D721Med (cell line): ENCODE measurements around the gene PPP4R3B.
"Not testable (repeated sequence)": the region's sequence is repeated elsewhere in the genome, so short reads cannot be mapped to it uniquely, and the experiment has no call there.

Source experiments
- DNase-seq: peaks from one replicate; pipeline ENCODE4 v3.0.0; 2011; ENCODE audit warnings: low spot score; ENCODE audit not compliant: insufficient read length
- FAIRE-seq: peaks from 2 replicates; lab custom pipeline; 2011; peaks lifted over from hg19 to GRCh38; lab: Jason Lieb, UNC
- TF ChIP-seq, protein P1 (sequence below): IDR thresholded peaks from 2 replicates; pipeline ENCODE4 v1.5.1; 2012; ENCODE audit warnings: mild to moderate bottlenecking, control low read depth; ENCODE audit not compliant: insufficient read depth; ENCODE audit errors: missing control alignments

The PPP4R3B gene

DNA sequence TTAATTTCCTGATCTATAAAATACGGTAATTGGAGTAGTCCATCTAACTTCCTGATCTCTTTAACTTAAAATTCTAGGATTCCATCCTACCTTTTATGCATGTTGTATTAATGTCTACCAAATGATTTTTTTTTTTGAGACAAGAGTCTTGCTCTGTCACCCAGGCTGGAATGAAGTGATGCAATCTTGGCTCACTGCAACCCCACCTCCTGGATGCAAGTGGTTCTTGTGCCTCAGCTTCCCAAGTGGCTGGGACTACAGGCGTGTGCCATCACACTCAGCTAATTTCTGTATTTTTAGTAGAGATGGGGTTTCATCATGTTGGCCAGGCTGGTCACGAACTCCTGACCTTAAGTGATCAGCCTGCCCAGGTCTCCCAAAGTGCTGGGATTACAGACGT lies 50.1 kb downstream of the PPP4R3B start:
- FAIRE-seq (no peak), DNase-seq (no peak)
- TF ChIP-seq, protein P1, sequence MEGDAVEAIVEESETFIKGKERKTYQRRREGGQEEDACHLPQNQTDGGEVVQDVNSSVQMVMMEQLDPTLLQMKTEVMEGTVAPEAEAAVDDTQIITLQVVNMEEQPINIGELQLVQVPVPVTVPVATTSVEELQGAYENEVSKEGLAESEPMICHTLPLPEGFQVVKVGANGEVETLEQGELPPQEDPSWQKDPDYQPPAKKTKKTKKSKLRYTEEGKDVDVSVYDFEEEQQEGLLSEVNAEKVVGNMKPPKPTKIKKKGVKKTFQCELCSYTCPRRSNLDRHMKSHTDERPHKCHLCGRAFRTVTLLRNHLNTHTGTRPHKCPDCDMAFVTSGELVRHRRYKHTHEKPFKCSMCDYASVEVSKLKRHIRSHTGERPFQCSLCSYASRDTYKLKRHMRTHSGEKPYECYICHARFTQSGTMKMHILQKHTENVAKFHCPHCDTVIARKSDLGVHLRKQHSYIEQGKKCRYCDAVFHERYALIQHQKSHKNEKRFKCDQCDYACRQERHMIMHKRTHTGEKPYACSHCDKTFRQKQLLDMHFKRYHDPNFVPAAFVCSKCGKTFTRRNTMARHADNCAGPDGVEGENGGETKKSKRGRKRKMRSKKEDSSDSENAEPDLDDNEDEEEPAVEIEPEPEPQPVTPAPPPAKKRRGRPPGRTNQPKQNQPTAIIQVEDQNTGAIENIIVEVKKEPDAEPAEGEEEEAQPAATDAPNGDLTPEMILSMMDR: no peak

DNA sequence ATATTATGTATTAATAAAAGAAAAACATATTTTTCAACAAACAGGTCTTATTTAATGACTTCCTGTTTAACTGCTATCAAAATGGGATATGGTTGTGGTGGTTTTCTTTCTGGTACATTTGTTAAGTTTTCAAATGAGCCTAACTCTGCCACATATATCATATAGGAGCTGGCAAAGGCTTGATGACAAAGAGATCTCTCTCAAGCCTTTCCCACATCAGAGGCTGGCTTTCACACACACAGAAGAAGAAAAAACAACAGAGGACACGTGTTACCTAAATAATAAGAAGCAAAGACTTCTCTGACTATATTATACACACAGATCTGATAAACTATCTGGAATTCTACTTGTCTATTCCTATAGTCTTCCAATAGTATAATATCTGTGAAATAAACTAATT lies 51.8 kb downstream of the PPP4R3B start:
- no peak for FAIRE-seq
- no peak for DNase-seq
- TF ChIP-seq, protein P1: no peak

- TF ChIP-seq, protein P1: no peak
- FAIRE-seq (no peak), DNase-seq (no peak)
Observed at GRCh38 chr2:55560855-55561254, 56.6 kb downstream of the PPP4R3B start.

- no peak for DNase-seq
- TF ChIP-seq, protein P1: no peak
- no peak for FAIRE-seq
Observed at GRCh38 chr2:55556809-55557208, 60.6 kb downstream of the PPP4R3B start.

DNA sequence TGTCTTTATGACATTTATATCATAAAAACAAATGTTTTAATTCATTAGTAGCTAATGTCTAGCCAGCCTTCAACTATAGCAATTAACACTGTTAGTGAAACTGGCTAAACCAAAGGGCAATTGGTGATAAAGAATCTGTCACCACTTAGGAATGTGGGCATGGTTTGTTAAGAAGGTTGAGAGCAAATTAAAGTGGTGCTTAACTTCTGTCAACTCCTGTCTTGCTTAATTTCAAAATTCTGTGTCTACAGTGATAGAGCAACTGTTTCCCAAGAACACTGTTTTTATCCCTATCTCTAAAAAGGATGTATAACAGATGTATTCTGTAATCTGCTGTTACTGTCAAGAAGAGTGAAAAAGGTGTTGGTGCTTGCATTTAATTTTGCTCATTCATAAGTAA lies 61.4 kb downstream of the PPP4R3B start:
- no peak for FAIRE-seq
- DNase-seq: no peak
- TF ChIP-seq, protein P1: no peak

- TF ChIP-seq, protein P1: no peak
- DNase-seq (no peak), FAIRE-seq (no peak)
Observed at GRCh38 chr2:55553321-55553720, 64.1 kb downstream of the PPP4R3B start.

DNA sequence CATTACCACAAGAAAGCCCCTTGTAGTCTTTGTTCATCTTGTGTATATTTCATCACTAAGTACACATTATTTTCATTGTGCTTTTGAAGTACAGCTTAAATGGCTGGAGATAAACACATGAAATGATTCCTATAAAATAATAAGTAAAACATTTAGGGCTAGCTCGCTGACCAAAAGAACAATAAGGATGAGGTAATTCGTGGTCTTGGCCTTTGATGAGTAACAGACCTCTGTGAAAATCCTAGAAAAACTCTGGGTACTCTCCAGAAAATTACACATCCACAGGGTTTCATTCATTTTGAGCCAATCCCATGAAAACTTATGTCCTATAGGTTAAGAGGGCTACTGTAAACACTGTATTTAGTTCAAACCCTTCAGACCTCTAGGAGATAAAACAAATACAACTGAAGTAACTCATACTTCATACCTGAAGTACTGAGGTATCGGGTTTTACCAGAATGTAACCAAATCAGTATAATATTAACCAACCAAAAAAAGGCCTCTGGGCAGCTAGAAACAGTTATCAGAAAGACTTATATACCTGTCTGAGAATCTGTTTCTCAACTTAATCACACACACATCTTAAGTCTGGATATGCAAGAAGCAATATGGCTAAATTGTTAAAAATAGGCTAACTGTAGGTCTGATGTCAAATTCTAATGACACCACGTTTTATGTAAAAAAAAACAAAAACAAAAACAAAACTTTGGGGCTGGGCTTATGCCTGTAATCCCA lies 66.9 kb downstream of the PPP4R3B start:
- FAIRE-seq (no peak), DNase-seq (no peak)

GRCh38 chr2:55547679-55548078 lies 69.7 kb downstream of the PPP4R3B start:
- not testable (repeated sequence) for FAIRE-seq, DNase-seq

More for the DNA sequence above, 66.9 kb downstream of the PPP4R3B start:
- TF ChIP-seq, protein P1: no peak
